Measurements from ENCODE around the gene AFDN. TPM values are rescaled to one million over a fixed set of nuclear protein-coding genes. Genes with fewer than 3 reads are reported as not detected.

The AFDN gene
- total RNA-seq, 1 donor, result 29.2 TPM

DNA sequence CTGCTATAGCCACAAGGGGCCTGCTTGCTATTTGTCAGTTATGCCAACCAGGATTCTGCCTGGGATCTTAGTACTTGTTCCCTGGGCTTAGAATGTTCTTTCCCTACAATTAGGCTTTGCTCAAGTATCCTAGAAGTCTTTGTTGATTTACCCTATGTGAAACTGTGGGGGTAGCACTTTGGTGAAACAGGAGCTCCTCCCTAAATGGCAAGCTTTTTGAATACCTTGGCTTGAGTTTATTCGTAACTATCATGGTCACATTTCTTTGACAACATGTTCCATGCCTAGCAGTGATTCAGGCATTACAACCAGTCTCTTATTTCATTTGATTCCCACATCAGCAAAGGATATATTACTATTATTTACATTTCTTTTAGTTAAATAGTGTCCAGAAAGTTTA, 21.2 kb downstream of the AFDN start:
- TF ChIP-seq, protein P1, sequence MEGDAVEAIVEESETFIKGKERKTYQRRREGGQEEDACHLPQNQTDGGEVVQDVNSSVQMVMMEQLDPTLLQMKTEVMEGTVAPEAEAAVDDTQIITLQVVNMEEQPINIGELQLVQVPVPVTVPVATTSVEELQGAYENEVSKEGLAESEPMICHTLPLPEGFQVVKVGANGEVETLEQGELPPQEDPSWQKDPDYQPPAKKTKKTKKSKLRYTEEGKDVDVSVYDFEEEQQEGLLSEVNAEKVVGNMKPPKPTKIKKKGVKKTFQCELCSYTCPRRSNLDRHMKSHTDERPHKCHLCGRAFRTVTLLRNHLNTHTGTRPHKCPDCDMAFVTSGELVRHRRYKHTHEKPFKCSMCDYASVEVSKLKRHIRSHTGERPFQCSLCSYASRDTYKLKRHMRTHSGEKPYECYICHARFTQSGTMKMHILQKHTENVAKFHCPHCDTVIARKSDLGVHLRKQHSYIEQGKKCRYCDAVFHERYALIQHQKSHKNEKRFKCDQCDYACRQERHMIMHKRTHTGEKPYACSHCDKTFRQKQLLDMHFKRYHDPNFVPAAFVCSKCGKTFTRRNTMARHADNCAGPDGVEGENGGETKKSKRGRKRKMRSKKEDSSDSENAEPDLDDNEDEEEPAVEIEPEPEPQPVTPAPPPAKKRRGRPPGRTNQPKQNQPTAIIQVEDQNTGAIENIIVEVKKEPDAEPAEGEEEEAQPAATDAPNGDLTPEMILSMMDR (IDR thresholded peaks at IDR 0.05; ENCODE audit: insufficient read depth, low read length), result no peak
- no peak overlapping the region for H3K4me3 ChIP-seq (ENCODE audit: low read depth, low read length)

DNA sequence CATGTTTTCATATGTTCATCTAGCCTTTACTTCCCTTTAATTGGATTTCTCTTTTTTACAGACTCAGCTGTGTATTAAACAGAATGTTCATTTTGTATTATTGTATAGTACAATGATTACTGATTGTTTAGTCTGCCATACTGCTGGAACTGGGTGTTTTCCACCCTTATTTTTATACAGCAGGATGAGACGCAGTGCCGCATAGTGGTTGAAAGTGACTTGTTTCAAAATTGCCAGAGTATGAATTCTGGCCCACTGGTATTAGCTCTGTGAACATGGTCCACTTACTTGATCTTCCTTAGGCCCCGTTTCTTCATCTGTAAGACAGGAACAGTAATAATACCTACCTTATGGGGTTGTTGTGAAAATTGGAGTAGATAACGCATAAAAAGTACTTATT, 22.1 kb downstream of the AFDN start:
- DNase-seq (ENCODE audit: low read depth), result no peak
- no peak overlapping the region for H3K4me3 ChIP-seq (ENCODE audit: low read depth, low read length)
- TF ChIP-seq, protein P1 (IDR thresholded peaks at IDR 0.05; ENCODE audit: insufficient read depth, low read length), result no peak

More for the DNA sequence above, 21.2 kb downstream of the AFDN start:
- DNase-seq (ENCODE audit: low read depth), result no peak

DNA sequence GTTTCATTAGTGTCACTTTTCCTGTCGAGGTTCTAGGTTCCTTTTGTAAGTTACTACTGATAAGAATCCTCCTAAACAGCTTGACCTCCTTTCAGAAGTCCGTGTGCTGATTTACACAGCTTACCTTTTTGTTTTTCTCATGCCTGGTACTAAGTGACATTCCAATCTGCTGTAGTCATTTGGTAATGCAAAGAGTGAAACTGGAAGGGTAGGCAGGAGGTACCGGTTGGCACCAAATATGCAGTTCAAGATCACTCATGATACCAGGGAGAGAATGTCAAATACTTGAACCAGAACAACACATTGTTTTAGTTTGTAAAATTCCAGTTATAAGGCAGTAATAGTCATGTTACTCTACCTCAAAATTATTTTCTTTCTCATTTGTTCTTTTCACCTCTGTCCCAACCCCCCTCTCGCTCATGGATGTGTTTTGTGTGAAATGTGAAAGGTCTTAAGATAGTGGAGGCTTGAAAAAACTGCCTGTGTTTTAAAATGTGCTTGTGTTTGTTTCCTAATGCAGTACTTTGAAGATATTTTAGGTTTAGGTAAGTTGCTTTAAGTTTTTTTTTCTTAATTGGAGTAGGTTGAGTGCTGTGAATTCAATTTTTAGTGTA, 23.2 kb downstream of the AFDN start:
- H3K4me3 ChIP-seq (ENCODE audit: low read depth, low read length), result no peak overlapping the region
- TF ChIP-seq, protein P1 (IDR thresholded peaks at IDR 0.05; ENCODE audit: insufficient read depth, low read length), result no peak
- no peak for DNase-seq (ENCODE audit: low read depth)

DNA sequence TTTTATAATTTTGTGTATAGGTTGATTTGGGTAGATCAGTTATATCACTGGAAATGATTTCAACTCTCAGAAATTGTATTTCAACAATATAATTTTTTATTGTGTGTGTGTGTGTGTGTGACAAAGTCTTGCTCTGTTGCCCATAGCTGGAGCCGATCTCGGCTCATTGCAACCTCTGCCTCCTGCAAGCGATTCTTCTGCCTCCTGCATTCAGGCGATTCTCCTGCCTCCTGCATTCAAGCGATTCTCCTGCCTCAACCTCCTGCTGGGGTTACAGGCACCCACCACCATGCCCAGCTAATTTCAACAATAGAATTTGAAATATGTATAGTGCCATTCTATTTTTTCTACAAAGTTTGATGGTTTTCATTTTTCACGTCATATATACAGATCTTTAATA, 24.1 kb downstream of the AFDN start:
- no peak overlapping the region for H3K4me3 ChIP-seq (ENCODE audit: low read depth, low read length)
- no peak for DNase-seq (ENCODE audit: low read depth)
- TF ChIP-seq, protein P1 (IDR thresholded peaks at IDR 0.05; ENCODE audit: insufficient read depth, low read length), result no peak

DNA sequence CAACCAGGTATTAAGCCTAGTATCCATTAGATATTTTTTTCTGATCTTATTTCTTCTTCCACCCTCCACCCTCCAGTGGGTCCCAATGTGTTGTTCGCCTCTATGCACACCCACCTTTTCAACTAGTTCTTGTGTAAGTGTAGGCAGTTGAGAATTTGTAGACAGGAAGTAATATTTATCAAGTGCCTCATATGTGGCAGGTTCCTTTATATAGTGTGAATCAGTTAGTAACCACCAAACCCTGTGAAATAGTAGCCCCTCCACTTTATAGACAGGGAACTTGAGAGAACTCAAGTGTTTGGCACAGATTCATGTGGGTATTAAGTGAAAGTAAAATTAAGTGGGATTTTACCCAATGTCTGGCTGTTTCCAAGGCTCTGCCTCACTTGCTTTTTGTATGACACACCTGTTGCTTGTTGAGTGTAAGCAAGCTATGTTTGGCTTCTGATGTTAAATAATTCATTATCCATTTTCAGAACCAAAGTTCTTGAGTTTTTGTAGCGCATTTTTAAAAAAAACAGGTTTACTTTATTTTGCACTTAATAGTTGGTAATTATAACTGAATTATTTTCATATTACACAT, 24.8 kb downstream of the AFDN start:
- TF ChIP-seq, protein P1 (IDR thresholded peaks at IDR 0.05; ENCODE audit: insufficient read depth, low read length), result no peak
- no peak overlapping the region for H3K4me3 ChIP-seq (ENCODE audit: low read depth, low read length)
- DNase-seq (ENCODE audit: low read depth), result no peak

DNA sequence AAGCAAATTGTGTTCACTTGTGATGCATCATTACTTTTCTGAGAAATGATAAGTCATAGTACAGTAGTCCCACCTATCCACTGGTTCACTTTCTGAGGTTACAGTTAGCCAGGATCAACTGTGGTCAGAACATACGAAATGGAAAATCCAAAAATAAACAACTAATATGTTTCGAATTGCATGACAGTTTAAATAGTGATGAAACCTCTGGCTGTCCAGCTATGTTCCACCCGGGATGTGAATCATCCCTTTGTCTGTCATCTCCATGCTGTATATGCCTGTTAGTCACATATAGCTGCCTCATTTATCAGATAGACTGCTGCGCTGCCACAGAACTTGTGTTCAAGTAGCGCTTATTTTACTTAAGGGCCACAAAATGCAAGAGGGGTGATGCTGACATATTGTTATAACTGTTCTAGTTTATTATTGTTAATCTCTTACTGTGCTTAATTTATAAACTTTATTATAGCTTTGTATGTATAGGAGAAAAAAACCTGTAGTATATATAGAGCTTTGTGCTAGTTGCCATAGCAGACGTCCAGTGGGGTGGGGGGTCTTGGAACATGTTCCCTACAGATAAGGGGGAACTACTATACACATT, 29.2 kb downstream of the AFDN start:
- TF ChIP-seq, protein P1 (IDR thresholded peaks at IDR 0.05; ENCODE audit: insufficient read depth, low read length), result no peak
- DNase-seq (ENCODE audit: low read depth), result peak; percentile 93
- no peak overlapping the region for H3K4me3 ChIP-seq (ENCODE audit: low read depth, low read length)
